ENCODE measurements around the gene SRP14.
A peak's percentile ranks its signal among the peaks of the same experiment; 100 is the strongest.
"Not testable (repeated sequence)": the region's sequence is repeated elsewhere in the genome, so short reads cannot be mapped to it uniquely, and the experiment has no call there.

SRP14 gene

GRCh38 chr15:40032125-40032839 is 6.7 kb downstream of the SRP14 start:
- Mint-ChIP-seq H3K36me3 (ENCODE audit: low read depth) (peaks cover 73% of the 10 kb centered on the region), H3K27ac (no peak overlapping the region), H3K4me3 (no peak overlapping the region), H3K27me3 (no peaks in the 10 kb centered on the region), H3K4me1 (ENCODE audit: low read depth) (peaks cover 21% of the 10 kb centered on the region), H3K9me3 (no peaks in the 10 kb centered on the region)

DNA sequence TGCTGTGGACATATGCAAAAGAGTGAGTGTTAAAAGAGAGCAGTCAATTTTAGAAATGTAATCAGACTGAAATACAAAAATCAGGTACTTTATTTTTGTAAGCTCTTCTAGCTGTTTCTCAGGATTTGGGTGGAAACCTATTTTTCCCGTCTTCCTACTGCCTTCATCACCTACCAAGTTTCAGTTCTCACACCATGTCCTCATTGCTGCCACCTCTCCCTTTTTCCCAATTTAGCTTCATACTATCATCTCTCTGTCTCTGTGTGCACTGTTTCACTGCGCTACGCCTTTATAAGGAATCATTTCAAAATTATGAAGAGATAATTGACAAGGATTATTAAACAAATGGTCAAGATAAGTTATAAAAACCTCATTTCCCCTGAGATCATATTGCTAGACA is 7.7 kb downstream of the SRP14 start:
- H3K27ac Mint-ChIP-seq, result no peak overlapping the region
- no peaks in the 10 kb centered on the region for H3K9me3 Mint-ChIP-seq
- peaks cover 70% of the 10 kb centered on the region for H3K36me3 Mint-ChIP-seq (ENCODE audit: low read depth)
- no peaks in the 10 kb centered on the region for H3K27me3 Mint-ChIP-seq
- H3K4me1 Mint-ChIP-seq (ENCODE audit: low read depth), result peaks cover 12% of the 10 kb centered on the region
- no peak overlapping the region for H3K4me3 Mint-ChIP-seq

DNA sequence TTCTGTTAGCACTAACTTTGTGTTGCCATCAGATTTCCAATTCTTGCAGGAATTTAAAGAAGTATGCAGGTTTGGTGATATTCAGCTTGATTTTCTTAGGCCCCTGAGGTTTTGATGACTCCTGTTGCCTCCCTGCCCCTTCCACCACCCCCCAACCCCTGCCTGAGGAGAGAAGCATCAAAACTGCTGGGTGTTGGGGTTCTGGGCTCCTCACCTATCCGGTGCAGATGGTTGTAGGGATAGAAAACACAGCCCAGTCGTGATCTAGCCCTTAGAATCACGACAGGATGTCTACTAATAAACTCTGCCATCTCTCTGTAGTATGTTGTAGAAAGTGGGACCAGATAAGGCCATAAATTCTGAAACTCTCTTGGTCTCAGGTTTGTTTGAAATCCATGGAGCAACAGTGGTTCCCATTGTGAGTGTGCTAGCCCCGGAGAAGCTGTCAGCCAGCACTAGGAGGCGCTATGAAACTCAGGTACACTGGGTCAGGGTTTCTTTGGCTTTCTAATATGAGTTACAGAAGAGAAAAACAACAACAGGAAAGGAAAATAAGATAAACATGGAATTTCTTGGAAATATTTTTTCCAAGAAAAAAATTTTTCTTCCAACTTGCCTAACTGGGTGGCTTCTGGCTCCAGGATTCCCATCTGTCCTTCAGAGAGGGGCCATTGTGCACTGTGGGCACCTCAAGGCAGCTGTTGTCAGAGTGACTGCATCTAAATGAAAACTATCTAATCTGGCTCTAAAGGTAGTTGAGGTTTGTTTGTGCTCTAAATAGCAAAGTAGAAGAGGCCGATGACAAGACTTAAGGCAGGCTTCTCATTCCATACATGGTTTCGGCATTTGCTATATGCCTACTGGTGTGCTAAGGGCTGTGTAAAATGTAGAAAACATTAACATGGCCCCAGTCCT is 8.7 kb downstream of the SRP14 start:
- no peaks in the 10 kb centered on the region for H3K9me3 Mint-ChIP-seq
- peaks cover 61% of the 10 kb centered on the region for H3K36me3 Mint-ChIP-seq (ENCODE audit: low read depth)
- H3K4me3 Mint-ChIP-seq, result no peak overlapping the region
- peaks cover 4% of the 10 kb centered on the region for H3K4me1 Mint-ChIP-seq (ENCODE audit: low read depth)
- H3K27ac Mint-ChIP-seq, result peak overlapping the region; percentile 64
- no peaks in the 10 kb centered on the region for H3K27me3 Mint-ChIP-seq

- H3K4me1 Mint-ChIP-seq (ENCODE audit: low read depth), result no peaks in the 10 kb centered on the region
- no peak overlapping the region for H3K27ac Mint-ChIP-seq
- no peaks in the 10 kb centered on the region for H3K9me3 Mint-ChIP-seq
- H3K4me3 Mint-ChIP-seq, result no peak overlapping the region
- no peaks in the 10 kb centered on the region for H3K27me3 Mint-ChIP-seq
- H3K36me3 Mint-ChIP-seq (ENCODE audit: low read depth), result peaks cover 51% of the 10 kb centered on the region
Observed at GRCh38 chr15:40028853-40029252, 10.1 kb downstream of the SRP14 start.

DNA sequence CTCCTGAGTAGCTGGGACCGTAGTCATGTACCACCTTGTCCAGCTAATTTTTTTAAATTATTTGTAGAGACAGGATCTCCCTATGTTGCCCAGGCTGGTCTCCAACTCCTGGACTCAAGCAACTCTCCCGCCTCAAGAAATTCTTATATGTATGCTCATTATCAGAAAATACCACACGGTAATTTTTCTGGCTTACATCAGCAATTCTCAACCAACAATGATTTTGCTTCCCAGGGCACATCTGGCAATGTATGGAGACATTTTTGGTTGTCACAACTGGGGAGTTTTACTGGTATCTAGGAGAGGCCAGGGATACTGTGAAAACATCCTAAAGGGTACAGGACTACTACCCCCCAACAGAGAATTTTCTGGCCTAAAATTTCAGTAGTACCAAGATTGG is 10.8 kb downstream of the SRP14 start:
- Mint-ChIP-seq H3K4me1 (ENCODE audit: low read depth) (no peaks in the 10 kb centered on the region), H3K36me3 (ENCODE audit: low read depth) (peaks cover 56% of the 10 kb centered on the region), H3K27ac (no peak overlapping the region), H3K4me3 (no peak overlapping the region), H3K9me3 (no peaks in the 10 kb centered on the region), H3K27me3 (no peaks in the 10 kb centered on the region)

DNA sequence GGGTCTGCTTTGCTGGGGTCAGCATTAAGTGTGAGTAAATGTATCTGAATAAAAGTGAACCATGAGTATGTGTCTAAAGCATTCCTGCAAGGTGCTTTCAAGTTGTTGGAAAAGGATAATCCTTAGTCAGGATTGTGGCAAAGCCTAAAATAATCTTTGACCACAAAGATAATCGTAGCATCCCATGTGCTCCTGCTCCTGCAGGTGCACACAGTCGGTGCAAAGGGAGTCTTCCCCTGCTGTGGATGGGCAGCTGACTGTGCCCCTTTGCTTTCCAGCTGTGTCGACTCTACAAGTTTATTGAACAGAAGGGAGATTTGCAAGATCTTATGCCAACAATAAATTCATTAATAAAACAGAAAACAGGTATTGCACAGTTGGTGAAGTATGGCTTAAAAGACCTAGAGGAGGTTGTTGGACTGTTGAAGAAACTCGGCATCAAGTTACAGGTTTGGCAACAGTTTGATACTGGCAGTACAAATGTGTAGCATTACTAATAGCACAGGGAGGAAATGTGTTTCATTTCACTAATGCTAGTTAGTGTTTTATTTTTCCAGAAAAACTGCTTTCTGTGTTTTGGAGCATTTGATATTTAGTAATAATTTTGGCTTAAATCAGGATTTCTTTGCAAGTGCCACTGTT is 22.6 kb downstream of the SRP14 start:
- Mint-ChIP-seq H3K27me3 (no peaks in the 10 kb centered on the region), H3K4me1 (ENCODE audit: low read depth) (no peaks in the 10 kb centered on the region), H3K27ac (no peak overlapping the region), H3K4me3 (no peak overlapping the region), H3K36me3 (ENCODE audit: low read depth) (peaks cover 64% of the 10 kb centered on the region), H3K9me3 (peaks cover 19% of the 10 kb centered on the region)

GRCh38 chr15:40014390-40014789 is 24.6 kb downstream of the SRP14 start:
- no peak overlapping the region for H3K27ac Mint-ChIP-seq
- peaks cover 73% of the 10 kb centered on the region for H3K36me3 Mint-ChIP-seq (ENCODE audit: low read depth)
- H3K9me3 Mint-ChIP-seq, result peaks cover 19% of the 10 kb centered on the region
- no peaks in the 10 kb centered on the region for H3K27me3 Mint-ChIP-seq
- H3K4me1 Mint-ChIP-seq (ENCODE audit: low read depth), result no peaks in the 10 kb centered on the region
- H3K4me3 Mint-ChIP-seq, result no peak overlapping the region

DNA sequence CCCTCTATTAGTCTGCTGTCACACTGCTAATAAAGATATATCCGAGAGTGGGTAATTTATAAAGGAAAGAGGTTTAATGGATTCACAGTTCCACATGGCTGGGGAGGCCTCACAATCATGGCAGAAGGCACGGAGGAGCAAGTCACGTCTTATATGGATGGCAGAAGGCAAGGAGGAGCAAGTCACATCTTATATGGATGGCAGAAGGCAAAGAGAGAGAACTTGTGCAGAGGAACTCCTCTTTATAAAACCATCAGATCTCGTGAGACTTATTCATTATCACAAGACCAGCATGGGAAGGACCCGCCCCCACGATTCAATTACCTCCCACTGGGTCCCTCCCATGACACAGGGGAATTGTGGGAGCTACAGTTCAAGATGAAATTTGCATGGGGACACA is 25.6 kb downstream of the SRP14 start:
- H3K27me3 Mint-ChIP-seq; H3K4me1 Mint-ChIP-seq (ENCODE audit: low read depth); H3K27ac Mint-ChIP-seq; H3K4me3 Mint-ChIP-seq: not testable (repeated sequence)
- H3K9me3 Mint-ChIP-seq, result peaks cover 19% of the 10 kb centered on the region
- H3K36me3 Mint-ChIP-seq (ENCODE audit: low read depth), result peaks cover 77% of the 10 kb centered on the region

DNA sequence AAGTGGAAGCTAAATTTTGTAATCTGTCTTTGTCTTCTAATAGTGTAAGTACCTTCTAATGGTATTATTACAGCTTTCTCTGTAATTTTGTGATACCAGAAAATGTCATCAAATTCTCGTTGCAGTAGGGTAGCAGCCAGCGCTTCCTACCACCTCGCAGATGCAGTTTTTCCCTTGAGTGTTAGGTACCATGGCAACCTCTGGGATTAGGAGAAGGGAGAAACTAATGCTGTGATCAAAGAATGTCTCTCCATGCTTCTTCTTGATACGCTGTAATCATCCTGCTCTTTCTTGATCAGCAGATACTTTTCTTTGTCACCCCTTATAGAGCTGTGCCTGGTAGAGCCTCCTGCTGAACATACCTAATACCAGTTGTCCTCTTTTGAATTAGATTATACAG is 27.7 kb downstream of the SRP14 start:
- Mint-ChIP-seq H3K4me3 (no peak overlapping the region), H3K27ac (no peak overlapping the region), H3K9me3 (peaks cover 19% of the 10 kb centered on the region), H3K4me1 (ENCODE audit: low read depth) (no peaks in the 10 kb centered on the region), H3K36me3 (ENCODE audit: low read depth) (peaks cover 75% of the 10 kb centered on the region), H3K27me3 (no peaks in the 10 kb centered on the region)

DNA sequence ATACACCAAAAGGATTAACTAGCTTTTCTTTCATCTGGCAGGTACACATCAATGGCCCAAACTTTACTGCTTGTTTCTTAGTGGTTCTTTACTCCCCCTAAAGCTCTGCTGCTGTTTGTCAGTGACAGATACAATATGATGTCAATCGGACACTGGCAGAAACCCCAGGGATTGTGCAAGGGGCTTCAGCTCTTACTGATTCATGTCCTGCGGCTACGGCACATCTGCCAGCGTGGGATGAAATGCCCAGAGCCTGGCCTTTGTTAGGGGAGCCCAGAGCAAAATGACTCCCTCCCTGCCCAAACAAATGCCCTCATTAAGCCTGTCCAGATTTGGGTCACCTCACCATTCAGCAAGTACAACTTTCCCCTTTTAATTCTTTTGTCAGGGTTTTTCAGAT is 28.3 kb downstream of the SRP14 start:
- Mint-ChIP-seq H3K27me3 (no peaks in the 10 kb centered on the region), H3K4me1 (ENCODE audit: low read depth) (no peaks in the 10 kb centered on the region), H3K27ac (no peak overlapping the region), H3K9me3 (peaks cover 19% of the 10 kb centered on the region), H3K36me3 (ENCODE audit: low read depth) (peaks cover 79% of the 10 kb centered on the region), H3K4me3 (no peak overlapping the region)

- H3K27ac Mint-ChIP-seq, result no peak overlapping the region
- no peak overlapping the region for H3K4me3 Mint-ChIP-seq
- no peaks in the 10 kb centered on the region for H3K27me3 Mint-ChIP-seq
- H3K4me1 Mint-ChIP-seq (ENCODE audit: low read depth), result no peaks in the 10 kb centered on the region
- H3K36me3 Mint-ChIP-seq (ENCODE audit: low read depth), result peaks cover 64% of the 10 kb centered on the region
- peaks cover 1% of the 10 kb centered on the region for H3K9me3 Mint-ChIP-seq
Observed at GRCh38 chr15:40008061-40008765, 30.8 kb downstream of the SRP14 start.

DNA sequence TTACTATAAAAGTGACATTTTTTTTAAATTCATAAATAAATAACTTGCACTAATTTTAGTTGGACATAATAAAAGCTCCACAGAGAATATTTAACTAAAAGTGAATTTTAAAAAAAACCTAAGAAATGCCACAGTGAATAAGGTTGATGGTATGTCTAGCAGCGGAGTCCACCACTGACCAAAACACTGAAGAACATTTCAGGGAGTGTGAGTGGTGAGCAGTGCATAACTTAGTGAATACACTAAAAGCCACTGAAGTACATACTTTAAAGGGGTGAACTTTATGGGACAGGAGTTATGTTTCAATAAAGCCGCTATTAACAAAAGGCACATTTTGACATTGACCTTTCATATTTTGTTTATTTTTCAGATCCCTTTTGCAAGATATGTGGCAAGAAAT is 32.3 kb downstream of the SRP14 start:
- Mint-ChIP-seq H3K4me1 (ENCODE audit: low read depth) (no peaks in the 10 kb centered on the region), H3K27ac (no peak overlapping the region), H3K4me3 (no peak overlapping the region), H3K9me3 (no peaks in the 10 kb centered on the region), H3K27me3 (no peaks in the 10 kb centered on the region), H3K36me3 (ENCODE audit: low read depth) (peaks cover 58% of the 10 kb centered on the region)

- no peak overlapping the region for H3K27ac Mint-ChIP-seq
- H3K27me3 Mint-ChIP-seq, result no peaks in the 10 kb centered on the region
- peaks cover 56% of the 10 kb centered on the region for H3K36me3 Mint-ChIP-seq (ENCODE audit: low read depth)
- no peaks in the 10 kb centered on the region for H3K9me3 Mint-ChIP-seq
- H3K4me3 Mint-ChIP-seq, result no peak overlapping the region
- H3K4me1 Mint-ChIP-seq (ENCODE audit: low read depth), result no peaks in the 10 kb centered on the region
Observed at GRCh38 chr15:40006003-40006402, 33.0 kb downstream of the SRP14 start.

- Mint-ChIP-seq H3K27me3 (no peaks in the 10 kb centered on the region), H3K9me3 (no peaks in the 10 kb centered on the region), H3K4me3 (no peak overlapping the region), H3K4me1 (ENCODE audit: low read depth) (no peaks in the 10 kb centered on the region), H3K27ac (no peak overlapping the region), H3K36me3 (ENCODE audit: low read depth) (peaks cover 46% of the 10 kb centered on the region)
Observed at GRCh38 chr15:40003116-40003916, 35.7 kb downstream of the SRP14 start.

Data from stimulated activated naive CD8-positive, alpha-beta T cell treated with anti-CD3 and anti-CD28 coated beads, Interleukin-15, Interleukin-2, amounts not matched to agents 100 ng/mL and 50 ng/mL, for 24 hours (primary cell).